ENCODE results near the gene COA3.

- no peak for TF ChIP-seq CTCF (IDR thresholded peaks at IDR 0.05)
- no peak for TF ChIP-seq EZH2 (IDR thresholded peaks at IDR 0.05; ENCODE audit: borderline replicate concordance, insufficient read depth, low read depth, low read length, poor library complexity, severe bottlenecking)
Measured at GRCh38 chr17:42748908-42749798, 49.4 kb downstream of the COA3 start.
